ENCODE data around the gene SH3GL2.

Gene SH3GL2

GRCh38 chr9:17810317-17810716, 231.5 kb downstream of the SH3GL2 start:
- Histone ChIP-seq H3K9ac (ENCODE audit: low read depth, low read length) (no peak overlapping the region), H3K79me2 (ENCODE audit: insufficient read depth, low read length) (no peaks in the 10 kb centered on the region), H3K4me3 (ENCODE audit: low read depth in 1 of 2, low read length in 2 of 2) (no peak overlapping the region), H3K4me1 (ENCODE audit: insufficient read depth, low read length) (no peaks in the 10 kb centered on the region), H4K20me1 (ENCODE audit: insufficient read depth, low read length) (no peaks in the 10 kb centered on the region), H2AFZ (ENCODE audit: low read depth, low read length) (no peak overlapping the region), H3K27me3 (ENCODE audit: insufficient read depth, low read length, poor library complexity) (no peaks in the 10 kb centered on the region), H3K36me3 (ENCODE audit: insufficient read depth, low read length) (no peaks in the 10 kb centered on the region), H3K27ac (ENCODE audit: low read length) (no peak overlapping the region), H3K4me2 (ENCODE audit: insufficient read depth, low read length) (no peak overlapping the region), H3K9me3 (ENCODE audit: insufficient read depth, low read length, severe bottlenecking) (no peaks in the 10 kb centered on the region)
- DNase-seq (no peak), ATAC-seq (ENCODE audit: insufficient read depth, low read depth) (no peak)
- TF ChIP-seq EZH2 (IDR thresholded peaks at IDR 0.05; ENCODE audit: borderline replicate concordance, low read depth, low read length, severe bottlenecking) = no peak
- TF ChIP-seq CTCF (IDR thresholded peaks at IDR 0.05; ENCODE audit: borderline replicate concordance, extremely low read depth, low read length, poor library complexity, severe bottlenecking) = no peak

- no peaks in the 10 kb centered on the region for H3K4me1 ChIP-seq (ENCODE audit: insufficient read depth, low read length)
- no peaks in the 10 kb centered on the region for H3K9me3 ChIP-seq (ENCODE audit: insufficient read depth, low read length, severe bottlenecking)
- no peaks in the 10 kb centered on the region for H4K20me1 ChIP-seq (ENCODE audit: insufficient read depth, low read length)
- H3K27me3 ChIP-seq (ENCODE audit: insufficient read depth, low read length, poor library complexity) = no peaks in the 10 kb centered on the region
- no peak overlapping the region for H3K4me2 ChIP-seq (ENCODE audit: insufficient read depth, low read length)
- no peak overlapping the region for H3K27ac ChIP-seq (ENCODE audit: low read length)
- H2AFZ ChIP-seq (ENCODE audit: low read depth, low read length) = no peak overlapping the region
- no peak overlapping the region for H3K9ac ChIP-seq (ENCODE audit: low read depth, low read length)
- no peaks in the 10 kb centered on the region for H3K36me3 ChIP-seq (ENCODE audit: insufficient read depth, low read length)
- TF ChIP-seq EZH2 (IDR thresholded peaks at IDR 0.05; ENCODE audit: borderline replicate concordance, low read depth, low read length, severe bottlenecking) = no peak
- TF ChIP-seq CTCF (IDR thresholded peaks at IDR 0.05; ENCODE audit: borderline replicate concordance, extremely low read depth, low read length, poor library complexity, severe bottlenecking) = peak; percentile 75
- H3K79me2 ChIP-seq (ENCODE audit: insufficient read depth, low read length) = no peaks in the 10 kb centered on the region
- no peak overlapping the region for H3K4me3 ChIP-seq (ENCODE audit: low read depth in 1 of 2, low read length in 2 of 2)
- ATAC-seq (ENCODE audit: insufficient read depth, low read depth) = peak; percentile 61; the same call in 1 of the 3 replicates
- peak; percentile 46 for DNase-seq
These were observed 232.1 kb downstream of the SH3GL2 start for GRCh38 chr9:17810728-17811571.

- TF ChIP-seq CTCF (IDR thresholded peaks at IDR 0.05; ENCODE audit: borderline replicate concordance, extremely low read depth, low read length, poor library complexity, severe bottlenecking) (no peak), EZH2 (IDR thresholded peaks at IDR 0.05; ENCODE audit: borderline replicate concordance, low read depth, low read length, severe bottlenecking) (no peak)
- Histone ChIP-seq H3K4me1 (ENCODE audit: insufficient read depth, low read length) (no peaks in the 10 kb centered on the region), H2AFZ (ENCODE audit: low read depth, low read length) (no peak overlapping the region), H3K9ac (ENCODE audit: low read depth, low read length) (no peak overlapping the region), H3K27me3 (ENCODE audit: insufficient read depth, low read length, poor library complexity) (no peaks in the 10 kb centered on the region), H3K79me2 (ENCODE audit: insufficient read depth, low read length) (no peaks in the 10 kb centered on the region), H3K4me3 (ENCODE audit: low read depth in 1 of 2, low read length in 2 of 2) (no peak overlapping the region), H3K4me2 (ENCODE audit: insufficient read depth, low read length) (no peak overlapping the region), H3K36me3 (ENCODE audit: insufficient read depth, low read length) (no peaks in the 10 kb centered on the region), H3K27ac (ENCODE audit: low read length) (no peak overlapping the region), H3K9me3 (ENCODE audit: insufficient read depth, low read length, severe bottlenecking) (no peaks in the 10 kb centered on the region), H4K20me1 (ENCODE audit: insufficient read depth, low read length) (no peaks in the 10 kb centered on the region)
- ATAC-seq (ENCODE audit: insufficient read depth, low read depth) = no peak
- DNase-seq = no peak
These were observed 234.9 kb downstream of the SH3GL2 start for GRCh38 chr9:17813798-17814197.

Data from DND-41 (cell line).